ENCODE measurements around the gene FIGN. TPM values are rescaled to one million over a fixed set of nuclear protein-coding genes. Genes with fewer than 3 reads are reported as not detected.

Gene FIGN
- total and polyA plus RNA-seq, 10 of the 15 experiments (the other 5 are each of a cell fraction or from before 2014, with no cell fraction given) = under 0.01 to 0.01 TPM; not detected in 8

GRCh38 chr2:163662141-163662780 lies 73.5 kb downstream of the FIGN start:
- in situ Hi-C loops (cut with MboI) (no loop called here), intact Hi-C loops (cut with micrococcal nuclease; ENCODE audit: unreplicated experiment) (no loop called here)
- Histone ChIP-seq H3K9me3 (replicated peaks; ENCODE audit: control insufficient read depth, insufficient read depth, low read length) (no peaks in the 10 kb centered on the region), H3K9ac (ENCODE audit: control insufficient read depth, insufficient read depth, low read length) (no peak overlapping the region), H3K27me3 (replicated peaks in 1 of 2; ENCODE audit: control insufficient read depth in 2 of 2, insufficient read depth in 2 of 2, low read length in 1 of 2) (no peaks in the 10 kb centered on the region; a peak in 1 of 4 replicates), H3K4me2 (ENCODE audit: control insufficient read depth, insufficient read depth) (no peak overlapping the region), H3K27ac (ENCODE audit: control insufficient read depth, insufficient read depth) (no peak overlapping the region), H3K79me2 (ENCODE audit: control insufficient read depth, insufficient read depth, low read length) (no peaks in the 10 kb centered on the region), H3K4me3 (no peak overlapping the region), H2AFZ (ENCODE audit: control insufficient read depth, low read depth, low read length) (no peak overlapping the region), H3K4me1 (ENCODE audit: control insufficient read depth, insufficient read depth, low read length) (no peaks in the 10 kb centered on the region), H3K36me3 (ENCODE audit: control insufficient read depth in 2 of 2, insufficient read depth in 2 of 2, low read length in 1 of 2) (no peaks in the 10 kb centered on the region), H4K20me1 (ENCODE audit: control insufficient read depth, insufficient read depth) (no peaks in the 10 kb centered on the region)
- SMC1A ChIA-PET (ENCODE audit: uncharacterized antibody, unreplicated experiment) = interaction anchor here (0.6 kb wide), 1 partner anchor 26 kb away, joined by 3 read pairs; no protein-coding TSS in a partner anchor
- 15% methylated on average over 4 of the region's 4 CpGs for WGBS (ENCODE audit: insufficient coverage, insufficient replicate concordance, low lambda C conversion rate, missing lambda C conversion rate)
- DNase-seq (ENCODE audit: low read depth, low spot score) = no peak
- no peak for ATAC-seq
- CTCF ChIA-PET = no interaction called here
- RAD21 ChIA-PET (ENCODE audit: unreplicated experiment) = no interaction called here
- POLR2A ChIA-PET = no interaction called here
- FAIRE-seq = no peak
- TF ChIP-seq SP1 (IDR thresholded peaks at IDR 0.05; ENCODE audit: low read depth, low read length) (no peak), ELK1 (IDR thresholded peaks at IDR 0.05; ENCODE audit: low read depth, low read length) (no peak), ETV6 (conservative IDR thresholded peaks at IDR 0.05 in 1 of 2, IDR thresholded peaks at IDR 0.05 in 1 of 2; ENCODE audit: borderline replicate concordance in 1 of 2, low read depth in 1 of 2) (no peak), SUZ12 (IDR thresholded peaks at IDR 0.05; ENCODE audit: unreplicated experiment) (no peak), SIX5 (IDR thresholded peaks at IDR 0.05; ENCODE audit: low read depth, low read length, severe bottlenecking) (no peak), MEF2B (IDR thresholded peaks at IDR 0.05; ENCODE audit: partially characterized antibody, poor library complexity, severe bottlenecking) (no peak), ZNF217 (IDR thresholded peaks at IDR 0.05) (no peak), RAD21 (IDR thresholded peaks at IDR 0.05; ENCODE audit: insufficient read depth, low read depth, low read length) (no peak), STAT3 (IDR thresholded peaks at IDR 0.05; ENCODE audit: low read depth, low read length) (no peak), NFXL1 (IDR thresholded peaks at IDR 0.05; ENCODE audit: borderline replicate concordance) (no peak), CHD4 (IDR thresholded peaks at IDR 0.05) (no peak), SMAD5 (IDR thresholded peaks at IDR 0.05; ENCODE audit: low read depth) (no peak), BCL3 (IDR thresholded peaks at IDR 0.05; ENCODE audit: borderline replicate concordance, insufficient read depth, low read depth, low read length, poor library complexity, severe bottlenecking) (no peak), MEF2A (IDR thresholded peaks at IDR 0.05; ENCODE audit: insufficient read depth, low read depth, low read length) (no peak), LARP7 (IDR thresholded peaks at IDR 0.05) (no peak), NR2F1 (conservative IDR thresholded peaks at IDR 0.05) (no peak), SREBF1 (IDR thresholded peaks at IDR 0.05; ENCODE audit: low read length) (no peak), ZBTB40 (IDR thresholded peaks at IDR 0.05; ENCODE audit: borderline replicate concordance) (no peak), ZNF384 (IDR thresholded peaks at IDR 0.05; ENCODE audit: borderline replicate concordance, low read depth, low read length) (no peak)
- BruUV-seq (replicated peaks) = no TSS peak
